Left ventricle myocardium inferior (tissue), 1 donor: Measurements from ENCODE around the gene DPF3. TPM values are rescaled to one million over a fixed set of nuclear protein-coding genes. Genes with fewer than 3 reads are reported as not detected.

Experiments
- DNase-seq: peaks from one replicate; pipeline ENCODE4 v3.0.0-alpha.2; 2020
- H3K27ac ChIP-seq: fragments of 200-600 bp; replicated peaks from 2 replicates; pipeline ENCODE4 v1.8.0; 2021
- H3K27me3 ChIP-seq: fragments of 200-600 bp; 2 replicates; pipeline ENCODE4 v1.8.0; 2021; ENCODE audit warnings: low read depth
- H3K36me3 ChIP-seq: fragments of 200-600 bp; 2 replicates; pipeline ENCODE4 v1.8.0; 2021
- H3K4me1 ChIP-seq: fragments of 200-600 bp; 2 replicates; pipeline ENCODE4 v1.8.0; 2021
- H3K4me3 ChIP-seq: fragments of 200-600 bp; 2 replicates; pipeline ENCODE4 v1.8.0; 2021; ENCODE audit warnings: mild to moderate bottlenecking, moderate library complexity
- H3K9me3 ChIP-seq: fragments of 200-600 bp; replicated peaks from 2 replicates; pipeline ENCODE4 v1.8.0; 2021
- intact Hi-C: fragments of 100-400 bp; cut with micrococcal nuclease; formaldehyde crosslinking; loops from one replicate; pipeline ENCODE4 v1.11.0; 2022
- total RNA-seq: library from RNA; stranded (reverse); fragmentation: NEBNext Ultra II Directional; extraction: Animal tissue kit (Norgen Biotek cat#: 25700); gene quantifications from one replicate; pipeline ENCODE4 v1.2.1, GENCODE V29; 2021
- TF ChIP-seq, protein P1 (sequence below): fragments of 200-600 bp; IDR thresholded peaks from 2 replicates; pipeline ENCODE4 v1.8.0; 2021; ENCODE audit warnings: antibody characterized with exemption, mild to moderate bottlenecking, borderline replicate concordance
- donor health status: DM: no; HTN: yes; CAD: no; lungs with severe emphysema.

DPF3 gene
- total RNA-seq, 1 donor from 2014 or later: 37.7 TPM

DNA sequence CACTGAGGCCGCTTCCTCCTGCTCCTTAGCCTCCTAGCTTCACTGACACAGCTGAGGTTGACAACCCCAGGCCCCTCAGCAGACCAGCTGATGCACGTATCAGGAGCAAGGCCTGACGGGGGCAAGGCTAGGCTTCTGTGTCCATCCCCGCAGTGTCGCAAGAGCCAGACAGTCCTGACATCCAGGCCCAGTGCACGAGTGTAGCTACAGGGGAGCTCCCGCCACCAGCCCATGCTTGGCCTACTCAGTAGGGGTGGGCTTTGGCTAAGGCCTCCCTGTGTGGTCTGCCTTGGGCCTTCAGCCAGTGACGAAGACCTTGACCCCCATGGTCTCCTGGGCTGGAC, 179.1 kb downstream of the DPF3 start:
- Histone ChIP-seq H3K9me3 (no peaks in the 10 kb centered on the region), H3K36me3 (no peaks in the 10 kb centered on the region), H3K4me3 (peak overlapping the region; percentile 17), H3K27me3 (no peaks in the 10 kb centered on the region), H3K27ac (peak overlapping the region; percentile 90), H3K4me1 (peaks cover 59% of the 10 kb centered on the region)
- TF ChIP-seq, protein P1, sequence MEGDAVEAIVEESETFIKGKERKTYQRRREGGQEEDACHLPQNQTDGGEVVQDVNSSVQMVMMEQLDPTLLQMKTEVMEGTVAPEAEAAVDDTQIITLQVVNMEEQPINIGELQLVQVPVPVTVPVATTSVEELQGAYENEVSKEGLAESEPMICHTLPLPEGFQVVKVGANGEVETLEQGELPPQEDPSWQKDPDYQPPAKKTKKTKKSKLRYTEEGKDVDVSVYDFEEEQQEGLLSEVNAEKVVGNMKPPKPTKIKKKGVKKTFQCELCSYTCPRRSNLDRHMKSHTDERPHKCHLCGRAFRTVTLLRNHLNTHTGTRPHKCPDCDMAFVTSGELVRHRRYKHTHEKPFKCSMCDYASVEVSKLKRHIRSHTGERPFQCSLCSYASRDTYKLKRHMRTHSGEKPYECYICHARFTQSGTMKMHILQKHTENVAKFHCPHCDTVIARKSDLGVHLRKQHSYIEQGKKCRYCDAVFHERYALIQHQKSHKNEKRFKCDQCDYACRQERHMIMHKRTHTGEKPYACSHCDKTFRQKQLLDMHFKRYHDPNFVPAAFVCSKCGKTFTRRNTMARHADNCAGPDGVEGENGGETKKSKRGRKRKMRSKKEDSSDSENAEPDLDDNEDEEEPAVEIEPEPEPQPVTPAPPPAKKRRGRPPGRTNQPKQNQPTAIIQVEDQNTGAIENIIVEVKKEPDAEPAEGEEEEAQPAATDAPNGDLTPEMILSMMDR: no peak
- peak; percentile 41 for DNase-seq
- intact Hi-C loops: no loop called here

DNA sequence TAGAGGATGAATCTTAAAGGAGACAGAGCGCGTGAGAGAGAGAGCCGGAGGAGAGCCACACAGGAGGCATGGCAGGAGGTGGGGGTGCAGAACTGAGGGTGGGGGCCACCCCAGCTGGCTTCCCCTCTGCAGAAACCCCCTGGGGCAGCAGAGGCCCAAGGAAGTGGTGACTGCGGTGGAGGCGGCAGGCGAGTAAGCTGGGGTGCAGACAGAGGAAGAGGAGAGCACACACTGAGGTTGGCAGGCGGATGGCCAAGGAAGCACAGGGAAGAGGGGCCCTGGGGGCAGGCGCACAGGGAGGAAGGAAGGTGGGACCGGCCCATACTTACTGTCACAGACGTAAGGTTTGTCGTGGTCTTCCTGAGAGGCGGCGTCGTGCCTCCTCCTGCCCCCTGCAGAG, 179.8 kb downstream of the DPF3 start:
- Histone ChIP-seq H3K27ac (peak overlapping the region; percentile 90), H3K36me3 (no peaks in the 10 kb centered on the region), H3K9me3 (no peaks in the 10 kb centered on the region), H3K4me3 (no peak overlapping the region), H3K4me1 (peaks cover 59% of the 10 kb centered on the region), H3K27me3 (no peaks in the 10 kb centered on the region)
- intact Hi-C loops: no loop called here
- DNase-seq: no peak
- TF ChIP-seq, protein P1: no peak

DNA sequence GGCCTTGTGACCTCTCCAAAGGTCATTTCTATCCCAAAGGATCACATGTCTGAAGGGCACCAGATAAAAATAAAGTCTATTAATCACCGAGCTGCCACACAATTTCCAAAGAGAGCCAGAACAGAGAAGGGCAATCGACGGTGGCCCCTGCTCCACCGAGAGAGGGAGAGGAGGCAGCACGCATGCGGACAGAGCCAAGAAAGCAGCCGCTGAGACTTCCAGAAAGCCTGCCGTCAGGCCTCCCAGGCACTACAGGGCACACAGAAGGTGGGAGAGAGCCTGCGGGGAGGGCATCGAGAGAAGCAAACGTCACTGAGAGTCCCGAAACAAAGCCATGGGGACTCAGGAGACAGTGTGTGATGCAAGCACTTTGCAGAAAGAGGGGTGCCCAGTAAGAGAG, 182.0 kb downstream of the DPF3 start:
- Histone ChIP-seq H3K27ac (peak overlapping the region; percentile 56), H3K4me3 (no peak overlapping the region), H3K4me1 (peaks cover 51% of the 10 kb centered on the region), H3K9me3 (no peaks in the 10 kb centered on the region), H3K36me3 (no peaks in the 10 kb centered on the region), H3K27me3 (no peaks in the 10 kb centered on the region)
- no peak for DNase-seq
- intact Hi-C loops: no loop called here
- TF ChIP-seq, protein P1: no peak

DNA sequence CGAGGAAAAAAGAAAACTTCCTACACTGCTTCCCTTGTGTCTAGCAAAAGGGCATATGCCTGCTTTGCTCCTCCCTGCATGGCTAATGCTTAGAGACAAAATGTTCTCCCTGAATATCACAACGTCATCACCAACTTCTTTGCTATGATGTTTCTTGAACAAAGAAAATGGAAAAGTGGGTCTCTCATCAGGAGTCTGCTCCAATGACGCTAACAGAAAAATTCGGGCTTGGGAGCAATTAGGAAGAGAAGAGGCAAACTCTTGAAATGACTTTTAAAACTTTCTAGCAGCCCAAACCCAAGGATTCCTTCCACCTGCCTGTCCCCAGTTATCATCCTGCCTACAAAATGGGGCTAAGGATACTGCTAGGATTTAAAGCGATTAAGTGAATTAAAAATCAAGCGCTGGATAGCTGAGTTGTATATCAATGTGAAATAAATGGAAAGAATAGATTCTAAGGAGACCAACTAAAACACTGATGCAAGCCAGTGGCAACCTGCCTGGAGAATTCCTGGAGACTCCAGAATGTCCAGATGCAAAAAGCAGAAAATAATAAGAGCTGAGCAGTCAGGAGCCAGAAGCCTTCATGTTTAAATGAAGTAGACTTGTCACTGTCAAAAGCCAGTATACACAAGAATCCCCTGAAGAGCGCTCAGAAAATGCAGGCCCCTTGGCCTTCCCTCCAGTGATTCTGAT, 183.8 kb downstream of the DPF3 start:
- no peak for DNase-seq
- no peaks in the 10 kb centered on the region for H3K36me3 ChIP-seq
- no peaks in the 10 kb centered on the region for H3K27me3 ChIP-seq
- intact Hi-C loops: no loop called here
- no peak overlapping the region for H3K4me3 ChIP-seq
- H3K4me1 ChIP-seq: peaks cover 34% of the 10 kb centered on the region
- H3K9me3 ChIP-seq: no peaks in the 10 kb centered on the region
- H3K27ac ChIP-seq: no peak overlapping the region
- TF ChIP-seq, protein P1: no peak

DNA sequence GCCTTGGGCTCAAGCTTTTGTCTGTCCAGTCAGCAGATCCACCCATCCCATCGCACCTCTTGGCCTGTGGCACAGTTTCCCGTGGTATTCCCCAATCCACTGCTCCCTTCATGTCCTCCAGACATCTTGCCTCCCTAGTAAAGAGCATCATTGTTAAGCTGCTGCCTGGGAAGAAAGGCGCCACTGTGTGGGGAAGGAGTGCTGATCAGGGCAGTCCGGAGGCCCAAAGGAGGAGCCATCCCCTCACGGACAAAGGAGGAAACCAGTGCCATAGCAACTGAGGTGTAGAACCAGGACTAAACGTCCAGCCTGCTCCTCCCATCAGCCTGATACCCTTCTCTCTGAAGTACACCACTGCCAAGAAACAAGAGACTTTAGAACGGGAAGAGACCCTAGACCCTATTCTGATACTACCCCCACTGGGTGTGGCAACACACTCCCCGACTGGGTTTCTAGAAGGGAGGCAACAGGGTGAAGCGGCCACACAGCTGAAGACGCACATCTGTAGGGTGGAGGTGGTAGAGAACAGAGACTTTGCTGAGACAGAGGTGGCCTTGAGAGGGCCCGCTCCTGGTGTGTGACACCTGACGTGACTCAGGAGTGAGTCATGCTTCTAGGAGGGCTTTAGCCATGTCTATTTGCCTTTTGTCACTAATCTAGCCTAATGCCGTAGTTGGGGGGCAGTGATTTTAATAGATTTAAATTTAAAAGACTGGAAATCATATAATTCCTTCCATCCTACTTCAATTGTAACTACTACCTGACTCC, 185.0 kb downstream of the DPF3 start:
- TF ChIP-seq, protein P1: no peak
- Histone ChIP-seq H3K27me3 (no peaks in the 10 kb centered on the region), H3K4me1 (peaks cover 34% of the 10 kb centered on the region), H3K27ac (no peak overlapping the region), H3K4me3 (no peak overlapping the region), H3K9me3 (no peaks in the 10 kb centered on the region), H3K36me3 (no peaks in the 10 kb centered on the region)
- no peak for DNase-seq
- intact Hi-C loops: no loop called here
